K562 (cell line): ENCODE data around the gene YPEL3. TPM values are rescaled to one million over a fixed set of nuclear protein-coding genes. Genes with fewer than 3 reads are reported as not detected.

Experiments used
- CAMTA2 ChIP-seq: fragments of 250-450 bp; sonication (Bioruptor Pico); conservative IDR thresholded peaks from 2 replicates; pipeline ENCODE4 v1.5.1; 2022
- CBX3 ChIP-seq, 2 experiments: IDR thresholded peaks; 1 replicate in 1 of 2; 2 replicates in 1 of 2; pipeline ENCODE4 v1.6.1; 2012; ENCODE audit warnings: inconsistent platforms in 2 of 2, low read length in 2 of 2, borderline replicate concordance in 1 of 2, control low read depth in 1 of 2
- CREB3 ChIP-seq: fragments of 450-650 bp; conservative IDR thresholded peaks from 2 replicates; pipeline ENCODE4 v1.6.1; 2016; ENCODE audit warnings: missing genetic modification characterization, low read depth, mild to moderate bottlenecking, missing compliant biosample characterization, moderate library complexity
- CTBP1 ChIP-seq: fragments of 450-650 bp; IDR thresholded peaks from 2 replicates; pipeline ENCODE4 v1.6.1; 2016; ENCODE audit warnings: borderline replicate concordance
- DIDO1 ChIP-seq: fragments of 450-650 bp; IDR thresholded peaks from 2 replicates; pipeline ENCODE4 v1.6.1; 2016; ENCODE audit warnings: low read depth, missing biosample characterization, missing genetic modification characterization
- EGR1 ChIP-seq: fragments of 450-650 bp; conservative IDR thresholded peaks from 2 replicates; pipeline ENCODE4 v1.6.1; 2017; ENCODE audit warnings: mild to moderate bottlenecking
- JUNB ChIP-seq: fragments of 450-650 bp; formaldehyde crosslinking; conservative IDR thresholded peaks from 2 replicates; pipeline ENCODE4 v1.4.0; 2020; ENCODE audit warnings: mild to moderate bottlenecking
- MAX ChIP-seq: sonication (generic); formaldehyde crosslinking; IDR thresholded peaks from 2 replicates; pipeline ENCODE4 v1.9.0; 2022; ENCODE audit warnings: mild to moderate bottlenecking, missing genetic modification reagents
- PHF20 ChIP-seq: fragments of 450-650 bp; IDR thresholded peaks from 2 replicates; pipeline ENCODE4 v1.6.1; 2018; ENCODE audit not compliant: partially characterized antibody
- RAD21 ChIP-seq, 2 experiments: fragments of 250-450 bp in 1 of 2; fragments of 450-650 bp in 1 of 2; sonication (Bioruptor Pico) in 1 of 2; formaldehyde crosslinking in 1 of 2; IDR thresholded peaks in 1 of 2; conservative IDR thresholded peaks in 1 of 2; 2 replicates each; pipeline versions ENCODE4 v1.4.0 to v1.8.0; 2020 to 2022; ENCODE audit warnings: mild to moderate bottlenecking in 2 of 2, moderate library complexity in 1 of 2
- RFX5 ChIP-seq: IDR thresholded peaks from 2 replicates; pipeline ENCODE4 v1.6.1; 2011; ENCODE audit warnings: low read depth, mild to moderate bottlenecking, improper control_type of control experiment, low read length
- SMC3 ChIP-seq: conservative IDR thresholded peaks from 2 replicates; pipeline ENCODE4 v1.6.1; 2011; ENCODE audit warnings: low read depth, low read length, improper control_type of control experiment; ENCODE audit not compliant: insufficient read depth
- ZNF274 ChIP-seq: IDR thresholded peaks from 2 replicates; pipeline ENCODE4 v1.6.1; 2011; ENCODE audit warnings: low read depth, mild to moderate bottlenecking, low read length, moderate library complexity, borderline replicate concordance
- ZNF398 ChIP-seq: fragments of 250-450 bp; sonication (Bioruptor Pico); IDR thresholded peaks from 2 replicates; pipeline ENCODE4 v1.8.0; 2021; ENCODE audit warnings: moderate library complexity, mild to moderate bottlenecking, inconsistent platforms
- ZNF592 ChIP-seq: fragments of 450-650 bp; IDR thresholded peaks from 2 replicates; pipeline ENCODE4 v1.6.1; 2017; ENCODE audit warnings: antibody characterized with exemption, mild to moderate bottlenecking
- polyA plus RNA-seq, 8 experiments: library from polyadenylated mRNA; depleted of rRNA in 4 of 8; stranded (reverse) in 5 of 8; unstranded in 3 of 8; fragments of >200 nt; fragmentation: Nextera tagmentation in 2 of 8; fragmentation: Illumina TruSeq in 1 of 8; extraction: Ambion mirVana in 2 of 8; extraction: Trizol in 1 of 8; gene quantifications; 2 replicates each; pipeline versions ENCODE4 v1.2.1 to v1.2.3, GENCODE V29; 2011 to 2014; ENCODE audit warnings: inconsistent platforms in 1 of 8, missing spikeins in 1 of 8
- total RNA-seq, 7 experiments: library from RNA; depleted of rRNA in 6 of 7; stranded (reverse); fragments of >200 nt in 6 of 7; fragmentation: Illumina TruSeq in 2 of 7; extraction: Trizol in 2 of 7; gene quantifications; 2 replicates each; pipeline versions ENCODE4 v1.2.1 to v1.2.3, GENCODE V29; 2011 to 2021; ENCODE audit warnings: low replicate concordance in 1 of 7

The YPEL3 gene
- total and polyA plus RNA-seq, 9 of the 15 experiments (the other 6 are each of a cell fraction or from before 2014, with no cell fraction given) = 0.41 to 15.0 (median 2.9) TPM

GRCh38 chr16:30092373-30093010, 3.5 kb downstream of the YPEL3 start (continued):
- peak; percentile 100 for TF ChIP-seq ZNF592
- TF ChIP-seq DIDO1 = 0 out of 2 replicates have a peak, but pooled peaks have one; percentile 37
- TF ChIP-seq EGR1 = peak; percentile 74
- no peak; the same call in 1 of the 2 replicates for TF ChIP-seq SMC3
- peak; percentile 68 for TF ChIP-seq PHF20
- TF ChIP-seq CBX3 (IDR thresholded peaks at IDR 0.05; ENCODE audit: borderline replicate concordance in 1 of 2, low read length in 2 of 2) = peak in 1 of 2 experiments; percentile 58; a peak in 1 of 3 replicates
- TF ChIP-seq CREB3 (tag) = peak; percentile 94
- 0 out of 2 replicates have a peak, but pooled peaks have one; percentile 25 for TF ChIP-seq RFX5
- TF ChIP-seq CAMTA2 (CRISPR knock-in tag) = no peak
- peak; percentile 43 to 59 for TF ChIP-seq RAD21 (CRISPR knock-in tag; conservative IDR thresholded peaks at IDR 0.05 in 1 of 2, IDR thresholded peaks at IDR 0.05 in 1 of 2)
- TF ChIP-seq CTBP1 = peak; percentile 82; the same call in 1 of the 2 replicates
- no peak for TF ChIP-seq JUNB (CRISPR knock-in tag)
- TF ChIP-seq ZNF274 = no peak
- peak; percentile 97 for TF ChIP-seq MAX (CRISPR knock-in tag)
- peak; percentile 67 for TF ChIP-seq ZNF398 (CRISPR knock-in tag)
